NCI-H2227 treated with DMSO at 0.1 percent for 48 hours (cell line): Measurements from ENCODE around the gene LYVE1.

Experiments
- DNase-seq: peaks from one replicate; lab custom pipeline; 2025; lab: John Stamatoyannopoulos, UW

LYVE1 gene

GRCh38 chr11:10592331-10592730, 23.9 kb upstream of the LYVE1 start:
- DNase-seq, result no peak

DNA sequence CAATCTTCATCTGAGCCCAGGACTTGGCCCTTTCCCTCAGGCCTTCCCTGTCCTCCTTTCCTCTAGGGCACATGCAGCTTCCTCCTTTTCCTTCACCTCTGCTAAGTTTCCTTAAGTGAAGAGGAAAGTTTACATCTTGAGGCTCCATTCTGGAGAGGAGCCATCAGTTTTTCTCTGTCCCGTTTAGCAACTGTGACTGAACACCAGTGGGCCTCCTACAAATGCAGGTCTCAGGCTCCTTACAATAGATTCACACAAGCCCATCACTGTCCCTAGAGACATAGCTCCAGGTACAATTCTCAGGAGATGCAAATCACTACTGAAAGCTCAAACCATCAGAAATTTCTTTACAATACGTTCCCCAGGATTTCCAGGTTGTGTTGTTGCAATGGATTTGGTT, 23.3 kb upstream of the LYVE1 start:
- no peak for DNase-seq

DNA sequence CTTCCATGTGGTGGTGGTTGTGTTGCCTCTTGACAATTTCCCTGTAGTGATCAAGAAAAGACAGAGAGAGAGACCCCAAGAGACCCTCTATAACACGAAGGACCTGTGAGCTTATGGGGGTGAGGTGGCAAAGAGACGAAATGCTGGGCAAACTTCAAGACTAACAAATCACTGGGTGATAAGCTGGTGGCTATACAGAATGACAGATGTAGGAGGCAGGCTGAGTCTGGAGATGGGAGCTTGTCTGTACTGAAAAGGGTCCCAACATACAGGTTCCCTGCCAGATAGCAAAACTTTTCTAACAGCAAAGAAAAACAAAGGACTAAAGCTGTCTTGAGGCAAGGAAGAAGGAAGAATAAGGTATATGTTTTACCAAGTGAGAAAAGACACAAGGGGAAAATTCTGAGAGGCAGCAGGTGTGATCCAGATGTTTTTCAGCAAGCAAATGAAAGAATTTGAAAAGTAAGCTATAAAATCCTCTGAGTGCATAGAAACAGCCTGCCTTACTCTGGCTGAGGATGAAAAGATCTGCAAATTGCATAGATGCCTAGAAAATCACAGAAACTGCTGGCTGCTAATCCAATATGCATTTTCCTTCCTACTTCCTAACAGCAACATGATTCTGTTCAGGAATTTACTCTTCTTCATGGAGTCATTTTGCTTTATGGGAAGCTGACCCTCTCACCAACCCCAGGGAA, 21.9 kb upstream of the LYVE1 start:
- no peak for DNase-seq

- no peak for DNase-seq
Measured at GRCh38 chr11:10588904-10589303, 20.4 kb upstream of the LYVE1 start.

DNA sequence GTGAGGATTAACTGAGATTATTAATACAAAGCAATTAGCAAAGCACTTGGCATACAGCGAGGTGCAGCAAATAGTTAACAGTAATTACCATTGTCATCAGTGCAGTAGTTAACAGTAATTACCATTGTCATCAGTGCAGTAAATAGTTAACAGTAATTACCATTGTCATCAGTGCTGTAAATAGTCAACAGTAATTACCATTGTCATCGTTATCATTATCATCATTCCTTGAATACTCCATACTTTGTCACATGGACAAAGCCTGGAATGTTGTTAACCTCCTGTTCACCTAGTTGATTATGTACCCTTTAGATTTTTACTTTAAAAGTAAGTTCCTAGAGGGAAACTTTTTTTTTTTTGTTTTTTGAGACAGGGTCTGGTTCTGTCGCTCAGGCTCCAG, 19.5 kb upstream of the LYVE1 start:
- DNase-seq, result no peak

GRCh38 chr11:10587388-10587787, 18.9 kb upstream of the LYVE1 start:
- DNase-seq, result no peak

DNA sequence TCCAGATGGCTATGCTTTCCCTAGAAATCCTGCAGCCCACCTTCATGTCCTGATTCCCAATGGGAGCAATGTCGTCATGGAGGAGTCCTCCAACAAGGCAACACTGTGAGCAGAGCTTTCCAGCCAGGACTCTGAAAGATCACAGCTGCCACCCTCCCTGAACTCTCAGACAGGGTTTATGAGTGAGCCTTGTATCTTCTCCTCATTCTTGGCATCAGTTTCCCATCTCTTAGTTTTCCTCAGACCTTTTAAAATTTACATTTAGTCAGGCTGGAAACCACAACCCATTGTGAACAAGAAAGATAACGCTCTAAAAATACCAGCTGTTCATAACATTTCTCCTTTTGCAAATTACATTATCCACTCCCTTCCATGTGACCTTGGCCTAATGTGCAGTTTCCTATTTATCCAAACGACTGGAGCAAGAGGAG, 15.6 kb upstream of the LYVE1 start:
- no peak for DNase-seq

DNA sequence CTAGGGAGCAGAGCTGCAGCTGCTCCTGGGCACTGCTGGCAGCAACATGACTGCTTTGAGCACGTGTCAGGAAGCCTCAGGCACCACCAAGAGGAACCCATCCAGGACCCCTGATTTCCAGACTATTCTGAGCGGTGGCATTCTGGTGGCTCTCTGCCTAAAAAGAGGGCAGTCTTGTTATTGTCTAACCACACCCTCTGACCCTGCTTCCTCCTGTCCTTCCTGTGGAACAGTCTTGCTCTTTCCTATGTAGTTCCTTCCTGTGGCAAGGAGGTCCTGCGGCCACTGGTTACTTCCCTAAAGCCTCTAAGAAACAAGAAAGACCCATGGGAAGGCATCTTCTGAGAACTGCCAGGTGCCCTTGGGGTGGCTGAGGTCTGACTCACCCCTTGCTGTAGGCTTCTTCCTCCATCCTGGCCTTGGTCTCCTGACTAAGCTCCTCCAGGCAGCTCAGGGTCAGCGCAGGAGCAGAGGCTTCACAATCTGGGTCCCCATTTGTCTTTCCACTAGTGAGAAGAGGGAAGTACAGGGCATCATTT, 13.1 kb upstream of the LYVE1 start:
- no peak for DNase-seq

DNA sequence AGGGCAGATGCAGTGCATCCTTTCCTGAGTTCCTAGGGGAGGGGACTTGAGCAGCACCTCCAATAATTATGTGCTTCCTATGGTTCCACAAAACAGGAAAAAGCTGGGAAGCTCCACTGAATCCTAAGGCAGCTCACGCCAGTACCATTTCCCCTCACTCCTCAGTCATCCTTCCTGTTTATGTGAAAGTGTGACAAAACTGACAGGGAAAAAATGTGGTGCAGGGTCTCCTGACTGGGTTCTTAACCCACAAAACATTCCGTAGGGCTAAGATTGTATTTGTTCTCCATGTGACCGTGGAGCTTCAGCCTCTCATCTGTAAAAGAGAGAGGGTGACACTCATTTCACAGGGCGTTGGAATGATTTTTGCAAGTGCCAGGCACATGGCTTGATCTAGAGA, 12.2 kb upstream of the LYVE1 start:
- no peak for DNase-seq

- DNase-seq, result no peak
Measured at GRCh38 chr11:10579700-10580099, 11.2 kb upstream of the LYVE1 start.

GRCh38 chr11:10576035-10576398, 7.6 kb upstream of the LYVE1 start:
- DNase-seq, result no peak

DNA sequence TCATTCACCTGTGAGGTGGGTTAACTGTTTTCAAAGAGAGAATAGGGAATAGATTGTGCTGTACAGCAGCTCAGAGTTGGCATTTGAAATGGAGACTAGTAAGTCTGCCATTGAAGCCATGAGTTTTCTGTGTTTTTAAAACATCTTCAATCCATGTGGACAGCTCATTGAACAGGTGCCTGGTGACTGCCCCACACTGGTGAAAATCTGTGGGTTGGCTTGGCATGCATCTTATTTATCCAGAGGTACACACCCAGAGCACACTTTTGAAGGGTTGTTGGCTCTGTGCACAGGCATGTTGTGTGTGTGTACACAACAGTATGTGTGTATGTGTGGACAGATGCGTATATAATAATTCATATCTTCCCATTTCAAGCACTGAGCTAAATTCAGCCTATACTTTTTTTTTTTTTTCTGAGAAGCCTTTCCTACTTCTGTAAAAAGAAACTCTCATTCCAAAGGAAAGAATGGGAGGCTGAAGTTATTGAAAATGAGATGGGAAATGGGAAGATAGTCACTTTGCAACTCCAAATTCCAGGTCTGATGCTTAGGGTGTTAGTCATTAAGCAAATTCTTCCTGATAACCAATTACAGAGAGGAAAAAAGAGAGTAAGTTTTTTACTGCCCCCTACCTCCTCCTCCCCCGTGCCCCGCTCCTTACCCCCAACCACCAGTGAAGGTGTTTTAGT, 7.0 kb upstream of the LYVE1 start:
- DNase-seq, result no peak

GRCh38 chr11:10573556-10573955, 5.1 kb upstream of the LYVE1 start:
- DNase-seq, result no peak

- no peak for DNase-seq
Measured at GRCh38 chr11:10573028-10573427, 4.6 kb upstream of the LYVE1 start.

DNA sequence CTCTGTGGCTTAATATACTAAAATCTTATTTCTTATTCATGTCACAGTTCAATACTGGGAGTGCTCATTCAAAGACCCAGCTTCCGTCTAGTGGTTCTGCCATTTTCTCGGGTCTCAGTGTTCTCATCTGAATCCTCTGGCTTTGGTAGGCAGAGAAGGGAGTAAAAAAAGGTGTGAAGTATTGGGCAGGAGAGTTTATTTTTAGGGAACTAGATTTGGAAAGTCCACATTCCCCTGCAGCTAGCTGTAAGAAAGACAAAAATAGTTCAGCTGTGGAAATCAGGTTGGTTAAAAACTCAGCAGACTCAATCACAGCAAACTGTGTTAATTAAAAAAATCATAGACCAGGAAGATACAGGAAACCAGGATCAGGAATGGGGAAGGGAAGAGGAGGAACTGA, 4.1 kb upstream of the LYVE1 start:
- no peak for DNase-seq

GRCh38 chr11:10567446-10567845, 1.0 kb downstream of the LYVE1 start:
- DNase-seq, result no peak

GRCh38 chr11:10566257-10566957, 2.1 kb downstream of the LYVE1 start:
- no peak for DNase-seq

DNA sequence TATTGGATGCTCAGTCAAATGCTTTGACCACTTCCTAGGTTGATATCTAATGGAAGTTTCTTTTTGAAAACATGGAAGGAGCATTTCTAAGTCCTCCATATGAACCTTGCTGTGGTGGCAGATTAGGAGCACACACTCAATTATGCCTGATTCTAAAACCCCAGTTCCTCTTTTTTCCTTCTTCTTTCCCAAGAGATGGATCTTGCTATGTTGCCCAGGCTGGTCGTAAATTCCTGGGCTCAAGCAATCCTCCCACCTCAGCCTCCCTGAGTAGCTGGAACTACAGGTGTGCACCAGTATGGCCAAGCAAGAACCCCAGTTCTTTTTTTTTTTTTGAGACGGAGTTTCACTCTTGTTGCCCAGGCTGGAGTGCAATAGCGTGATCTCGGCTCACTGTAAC, 3.0 kb downstream of the LYVE1 start:
- no peak for DNase-seq

GRCh38 chr11:10564696-10565318, 3.7 kb downstream of the LYVE1 start:
- no peak for DNase-seq

DNA sequence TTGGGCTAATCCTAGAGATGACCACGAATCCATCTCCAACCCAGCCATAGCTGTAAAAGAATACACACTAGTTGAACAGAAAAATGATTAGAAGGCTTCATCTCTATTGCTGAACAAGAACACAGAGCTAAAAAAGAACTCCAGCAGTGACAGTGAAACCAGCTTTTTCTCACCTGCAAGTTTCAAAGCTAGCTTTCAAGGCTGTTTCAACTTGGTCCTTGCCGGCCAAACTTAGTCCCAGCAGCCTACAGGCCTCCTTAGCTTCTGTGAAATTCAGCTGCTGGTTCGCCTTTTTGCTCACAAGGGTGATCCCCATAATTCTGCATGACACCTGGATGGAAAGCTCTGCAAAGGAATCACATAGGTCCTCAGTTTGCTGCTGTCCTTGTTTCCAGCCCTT, 4.4 kb downstream of the LYVE1 start:
- no peak for DNase-seq

DNA sequence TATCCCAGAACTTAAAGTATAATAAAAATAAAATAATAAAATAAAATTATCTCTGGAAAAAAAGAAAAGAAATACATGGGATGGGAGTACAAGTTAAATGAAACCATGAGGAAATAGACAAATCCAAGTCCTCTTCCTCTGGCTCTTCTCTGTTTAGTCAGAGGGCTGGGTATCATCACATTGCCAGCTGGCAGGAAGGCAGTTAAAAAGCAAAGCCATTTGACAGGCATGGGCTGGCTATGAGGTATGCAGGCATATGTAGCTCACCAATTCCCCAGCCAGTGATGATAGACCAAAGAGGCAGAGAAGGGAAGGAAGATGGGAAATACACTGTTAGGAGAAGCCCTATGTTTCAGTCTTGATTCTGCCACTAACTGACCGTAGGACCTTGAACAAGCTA, 6.5 kb downstream of the LYVE1 start:
- no peak for DNase-seq

DNA sequence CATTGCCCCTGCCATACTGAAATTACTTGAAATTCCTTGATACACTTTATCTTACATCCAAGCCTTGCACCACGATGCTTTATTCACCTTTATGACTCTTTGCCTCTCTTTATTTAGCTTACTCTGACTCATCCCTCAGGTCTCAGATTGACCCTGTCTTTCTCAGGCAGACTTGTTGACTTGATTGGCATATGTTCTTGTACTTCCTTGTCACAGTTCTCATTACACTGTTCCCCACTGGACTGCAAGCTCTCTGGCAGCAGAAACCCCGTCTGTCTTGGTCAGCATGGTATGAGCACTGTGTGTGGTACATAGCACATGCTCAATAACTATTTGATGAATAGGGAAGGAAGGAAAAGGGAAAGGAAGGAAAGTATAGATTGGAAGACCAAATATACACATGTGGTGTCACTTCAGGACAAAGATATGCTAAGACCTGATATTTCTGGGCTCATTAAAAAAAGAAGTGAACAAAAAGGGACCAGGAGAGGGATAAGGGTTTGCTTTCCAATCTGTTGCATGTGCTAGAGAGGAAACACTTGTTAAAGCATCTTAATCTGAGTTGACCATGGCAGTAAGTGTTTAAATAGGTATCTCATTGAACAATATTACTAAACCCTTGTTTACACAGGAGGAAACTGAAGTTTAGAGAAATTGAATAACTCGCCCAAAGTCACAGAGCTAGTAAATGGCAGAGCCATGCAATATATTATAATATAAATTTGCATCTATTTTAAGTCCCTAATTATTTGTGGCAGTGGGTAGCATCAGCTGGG, 7.2 kb downstream of the LYVE1 start:
- DNase-seq, result no peak
